ENCODE data around the gene TTLL8.
"Not testable (repeated sequence)": the region's sequence is repeated elsewhere in the genome, so short reads cannot be mapped to it uniquely, and the experiment has no call there.

The TTLL8 gene
- total RNA-seq, result 0 to 0.09 reads per million in 2 experiments

DNA sequence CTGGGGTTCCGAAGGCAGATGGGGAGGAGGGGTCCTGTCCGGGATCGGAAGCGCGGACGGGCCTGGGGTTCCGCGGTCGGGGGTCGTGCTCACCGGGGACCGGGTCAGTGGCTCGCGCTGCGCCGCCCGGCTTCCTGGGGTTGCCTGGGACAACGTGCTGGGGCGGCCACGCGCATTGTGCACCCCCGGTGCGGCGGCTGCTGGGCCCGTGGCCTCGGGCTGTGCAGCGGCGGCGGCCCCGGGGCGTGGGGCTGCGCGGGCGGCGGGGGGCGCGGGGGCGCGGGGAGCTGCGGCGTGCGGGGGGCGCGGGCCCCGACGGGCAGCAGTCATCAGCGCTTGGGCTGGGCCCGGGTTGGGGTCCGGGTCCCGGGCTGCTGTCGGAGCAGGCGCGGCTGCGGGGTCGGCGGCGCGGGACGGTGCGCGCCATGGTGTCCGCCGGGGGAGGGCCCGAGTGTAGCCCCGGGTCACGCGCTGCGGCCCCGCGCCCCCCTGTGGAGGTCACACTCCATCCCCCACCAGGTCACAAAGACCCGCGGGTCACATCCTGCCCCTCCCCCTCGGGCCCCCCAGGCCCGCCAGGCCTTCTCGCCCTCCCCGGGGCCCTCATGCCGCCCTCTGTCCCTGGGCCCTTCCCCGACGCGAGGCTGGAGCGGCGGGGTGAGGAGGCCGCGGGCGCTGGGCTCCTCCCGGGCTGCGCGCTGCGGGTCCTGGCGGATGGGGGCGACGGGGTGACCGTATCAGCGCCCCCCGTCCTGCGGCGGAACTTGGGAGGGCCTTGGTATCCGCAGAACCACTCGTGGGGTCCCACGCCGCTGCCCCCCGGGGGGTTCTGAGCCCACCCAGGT, at the start of gene TTLL8:
TSS of gene TTLL8 (minus strand) at position 238 of the 845 bp plus-strand sequence.
- DNase-seq (ENCODE audit: low read depth), result no peak

GRCh38 chr22:50107529-50107928, 49.4 kb upstream of the TTLL8 start:
- no peak for DNase-seq (ENCODE audit: low read depth)

GRCh38 chr22:50105208-50106100, 47.4 kb upstream of the TTLL8 start:
- DNase-seq (ENCODE audit: low read depth), result no peak

DNA sequence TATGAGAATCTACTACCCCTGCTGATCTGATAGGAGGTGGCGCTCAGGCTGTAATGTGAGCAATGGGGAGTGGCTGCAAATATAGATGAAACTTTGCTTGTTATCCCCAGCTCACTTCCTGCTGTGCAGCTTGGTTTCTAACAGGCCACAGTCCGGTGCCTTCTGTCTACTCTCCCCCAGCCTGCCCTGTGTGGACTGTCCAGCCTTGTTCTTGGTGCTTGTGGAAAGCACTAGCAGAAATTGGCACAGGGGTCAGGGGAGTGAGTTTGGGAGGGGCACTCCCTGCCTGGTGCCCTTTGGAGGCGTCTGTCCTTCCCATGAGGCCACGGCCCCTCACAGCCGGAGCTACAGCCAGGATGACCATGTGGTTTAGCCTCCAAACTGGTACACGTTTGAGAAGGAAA, 46.0 kb upstream of the TTLL8 start:
- DNase-seq (ENCODE audit: low read depth), result no peak

GRCh38 chr22:50102946-50103345, 44.8 kb upstream of the TTLL8 start:
- DNase-seq (ENCODE audit: low read depth), result no peak

DNA sequence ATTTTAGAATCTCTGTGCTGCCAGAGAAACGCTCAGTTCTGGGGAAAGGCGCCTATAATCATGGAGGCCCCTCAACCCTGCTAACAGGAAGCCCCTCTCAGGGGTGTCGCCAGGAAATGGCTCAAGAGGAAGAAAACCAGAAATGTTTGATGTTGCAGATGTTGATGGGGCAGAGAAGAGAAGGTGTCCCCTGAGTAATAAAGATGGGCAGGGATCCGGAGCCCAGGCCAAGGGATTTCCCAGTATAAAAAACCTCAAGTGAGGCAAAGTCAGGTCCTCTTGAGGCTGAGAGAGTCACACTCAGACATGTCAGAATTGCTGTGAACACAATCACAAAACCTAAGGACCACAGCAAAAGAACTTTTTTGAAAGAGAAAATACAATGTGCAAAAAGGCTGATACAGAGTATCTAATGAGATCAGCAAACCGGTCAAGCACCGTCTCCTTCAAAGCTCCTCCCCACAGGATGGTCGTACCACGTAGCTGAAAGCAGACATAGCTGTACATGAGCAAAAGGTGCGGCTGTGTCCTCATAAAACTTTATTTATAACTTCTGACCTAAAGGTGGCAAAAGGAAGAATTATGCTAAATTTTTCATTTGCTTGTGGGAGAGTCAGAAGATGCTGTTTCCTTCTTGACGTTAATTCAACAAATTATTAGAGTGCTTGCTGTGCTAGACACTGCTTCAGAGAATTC, 43.9 kb upstream of the TTLL8 start:
- DNase-seq (ENCODE audit: low read depth), result no peak

DNA sequence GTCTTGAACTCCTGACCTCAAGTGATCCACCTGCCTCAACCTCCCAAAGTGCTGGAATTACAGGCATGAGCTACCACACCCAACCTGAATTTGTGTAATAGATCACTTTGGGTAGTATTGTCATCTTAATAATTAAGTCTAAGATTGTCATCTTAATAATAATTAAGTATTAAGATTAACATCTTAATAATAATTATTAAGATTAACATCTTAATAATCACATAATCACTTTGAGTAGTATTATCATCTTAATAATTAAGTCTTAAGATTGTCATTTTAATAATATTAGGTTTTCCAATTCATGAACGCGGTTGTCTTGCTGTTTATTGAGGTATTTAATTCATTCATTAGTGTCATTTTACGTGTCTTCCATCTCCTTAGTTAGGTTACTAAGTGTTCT, 40.0 kb upstream of the TTLL8 start:
- DNase-seq (ENCODE audit: low read depth), result no peak

GRCh38 chr22:50092342-50092741, 34.2 kb upstream of the TTLL8 start:
- no peak for DNase-seq (ENCODE audit: low read depth)

DNA sequence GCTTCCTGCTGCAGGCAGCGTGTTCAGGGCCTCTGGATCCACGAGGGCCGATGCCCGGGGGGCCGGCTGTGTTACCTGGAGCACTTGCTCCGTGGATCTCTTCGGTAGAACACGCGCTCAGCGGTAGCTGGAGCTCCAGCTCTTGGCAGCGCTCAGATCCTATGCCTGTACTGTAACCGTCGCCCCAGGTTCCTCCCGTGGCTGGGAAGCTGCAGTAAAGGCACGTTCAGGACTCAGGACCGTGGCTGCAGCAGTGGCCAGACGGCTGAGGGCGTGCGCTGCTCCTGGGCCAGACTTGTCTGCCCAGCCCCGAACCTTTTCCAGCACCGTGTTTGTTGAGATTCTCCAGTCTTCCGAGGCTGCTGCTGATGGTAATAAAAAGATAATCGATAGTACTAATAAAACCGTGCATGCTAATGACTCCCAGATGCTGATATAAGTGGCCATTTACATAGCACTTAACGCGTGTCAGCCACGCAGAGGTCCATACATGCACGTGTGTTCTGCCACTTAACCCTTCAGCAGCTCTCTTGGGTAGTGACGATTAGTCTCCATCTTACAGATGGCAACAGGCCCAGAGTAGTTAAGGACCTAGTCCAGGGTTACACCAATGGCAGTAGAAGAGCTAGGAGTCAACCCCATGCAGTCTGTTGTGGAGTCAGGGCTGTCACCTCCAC, 33.1 kb upstream of the TTLL8 start:
- no peak for DNase-seq (ENCODE audit: low read depth)

DNA sequence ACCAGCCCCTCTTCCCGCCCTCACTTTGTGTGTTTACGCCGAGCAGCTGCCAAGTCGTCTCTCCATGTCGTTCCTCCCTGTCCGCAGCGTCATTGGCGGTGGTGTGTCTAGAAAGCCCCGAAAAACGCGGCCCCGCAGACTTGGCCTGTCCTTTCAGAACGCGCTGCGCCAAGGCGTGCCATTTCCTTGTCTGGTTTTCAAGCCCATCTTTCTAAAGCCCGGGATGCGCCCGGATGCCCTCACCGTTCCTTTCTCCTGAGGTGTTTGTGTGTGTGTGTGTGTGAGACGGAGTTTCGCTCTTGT, 32.3 kb upstream of the TTLL8 start:
- no peak for DNase-seq (ENCODE audit: low read depth)

- no peak for DNase-seq (ENCODE audit: low read depth)
Measured at GRCh38 chr22:50089682-50090411, 31.7 kb upstream of the TTLL8 start, which contains the start of gene MOV10L1. Gene MOV10L1 (plus strand): TSS chr22:50090006. CDS start chr22:50090089, 83 bp downstream.

- no peak for DNase-seq (ENCODE audit: low read depth)
Measured at GRCh38 chr22:50089231-50089630, 31.1 kb upstream of the TTLL8 start.

DNA sequence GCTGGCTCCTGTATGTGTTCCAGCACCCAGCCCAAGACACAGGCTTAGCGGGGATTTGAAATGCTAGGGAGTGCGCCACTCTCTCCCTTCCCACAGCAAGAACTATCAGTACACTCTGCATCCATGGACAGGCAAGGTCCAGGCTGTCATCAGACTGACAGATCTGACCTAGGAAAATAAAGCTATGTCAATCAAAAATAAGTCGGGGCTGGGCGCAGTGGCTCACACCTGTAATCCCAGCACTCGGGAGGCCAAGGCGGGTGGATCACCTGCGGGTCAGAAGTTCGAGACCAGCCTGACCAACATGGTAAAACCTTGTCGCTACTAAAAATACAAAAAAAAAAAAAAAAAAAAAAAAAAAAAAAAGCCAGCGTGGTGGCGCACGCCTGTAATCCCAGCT, 30.0 kb upstream of the TTLL8 start:
- DNase-seq (ENCODE audit: low read depth), result no peak

DNA sequence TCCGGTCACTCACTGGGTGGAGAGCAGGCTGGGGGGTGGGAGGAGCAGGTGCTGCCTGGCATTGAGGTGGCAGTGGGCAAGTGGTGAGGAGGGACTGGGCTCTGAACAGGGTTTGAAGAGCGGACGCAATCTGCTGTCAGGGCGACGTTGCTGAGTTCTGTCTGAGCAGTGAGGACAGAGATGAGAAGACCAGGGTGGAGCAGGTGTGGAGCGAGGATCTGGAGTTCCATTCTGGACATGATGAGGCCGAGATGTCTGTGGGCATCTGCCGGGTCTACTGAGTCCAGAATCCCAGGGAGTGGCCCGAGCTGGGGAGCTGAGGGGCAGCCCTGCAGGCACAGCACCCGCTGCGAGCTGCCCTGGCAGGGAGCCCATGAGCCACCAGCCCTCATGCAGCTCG, 29.5 kb upstream of the TTLL8 start:
- no peak for DNase-seq (ENCODE audit: low read depth)

- DNase-seq (ENCODE audit: low read depth), result not testable (repeated sequence)
Measured at GRCh38 chr22:50086975-50087374, 28.9 kb upstream of the TTLL8 start.

DNA sequence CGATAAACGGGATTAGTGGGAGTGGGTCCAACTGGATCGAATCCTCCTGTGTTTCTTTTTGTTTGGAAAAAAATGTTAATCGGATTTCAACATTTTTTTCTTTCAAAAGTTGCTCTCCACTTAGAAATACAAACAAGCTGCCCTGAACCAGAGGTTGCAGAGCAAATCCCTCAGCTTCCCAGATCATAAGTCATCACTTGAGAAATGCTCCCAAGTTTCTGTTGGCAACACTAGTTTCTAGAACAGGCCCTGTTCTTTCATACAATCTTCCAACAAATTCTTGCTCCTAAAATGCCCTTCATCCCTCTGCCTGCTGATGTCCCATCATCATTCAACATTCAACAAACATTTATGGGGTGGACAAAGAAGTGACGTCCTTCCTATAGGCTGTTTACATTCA, 28.4 kb upstream of the TTLL8 start:
- no peak for DNase-seq (ENCODE audit: low read depth)

- no peak for DNase-seq (ENCODE audit: low read depth)
Measured at GRCh38 chr22:50085211-50085972, 27.3 kb upstream of the TTLL8 start, which contains the start of gene MLC1. Gene MLC1 (minus strand): TSS chr22:50085426. CDS start chr22:50084902, 524 bp downstream.

DNA sequence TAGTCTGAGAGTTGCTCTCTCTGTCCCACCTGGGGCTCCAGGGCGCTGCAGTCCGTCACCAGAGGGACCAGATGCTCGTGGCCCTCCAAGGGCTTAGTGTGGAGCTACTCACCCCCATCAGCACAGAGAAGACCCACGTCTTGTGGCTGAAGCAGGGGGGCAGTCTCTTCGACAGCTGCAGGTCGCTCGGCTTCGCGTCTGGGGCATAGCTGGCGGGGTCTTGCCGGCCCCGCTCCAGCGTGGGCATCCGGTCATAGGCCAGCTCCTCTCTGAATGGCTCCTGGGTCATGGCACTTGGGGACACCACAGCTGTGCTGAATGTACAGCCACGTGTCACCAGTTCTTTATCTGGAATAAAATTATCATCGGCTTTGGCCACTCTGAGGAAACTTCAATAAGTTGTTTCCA, 26.5 kb upstream of the TTLL8 start:
- no peak for DNase-seq (ENCODE audit: low read depth)

GRCh38 chr22:50084080-50084477, 26.0 kb upstream of the TTLL8 start:
- no peak for DNase-seq (ENCODE audit: low read depth)

- no peak for DNase-seq (ENCODE audit: low read depth)
Measured at GRCh38 chr22:50083462-50084079, 25.5 kb upstream of the TTLL8 start.
